Type B pancreatic cell (in vitro differentiated cells): ENCODE measurements around the gene TTC38. TPM values are rescaled to one million over a fixed set of nuclear protein-coding genes. Genes with fewer than 3 reads are reported as not detected.

Source experiments
- DNase-seq: peaks from one replicate; pipeline ENCODE4 v3.0.0; 2021; ENCODE audit warnings: mixed read lengths; ENCODE audit not compliant: unreplicated experiment; ENCODE audit errors: extremely low spot score
- H3K27ac Mint-ChIP-seq: 2 replicates; pipeline ENCODE4 v1.8.0; 2021; ENCODE audit warnings: mild to moderate bottlenecking, mixed read lengths
- H3K27me3 Mint-ChIP-seq: 2 replicates; pipeline ENCODE4 v1.8.0; 2021; ENCODE audit warnings: mixed read lengths
- H3K36me3 Mint-ChIP-seq: 2 replicates; pipeline ENCODE4 v1.8.0; 2021; ENCODE audit warnings: mixed read lengths
- H3K4me1 Mint-ChIP-seq: one replicate; pipeline ENCODE4 v1.8.0; 2021; ENCODE audit warnings: mixed read lengths; ENCODE audit not compliant: unreplicated experiment
- H3K4me3 Mint-ChIP-seq: 2 replicates; pipeline ENCODE4 v1.8.0; 2021; ENCODE audit warnings: mild to moderate bottlenecking, mixed read lengths
- H3K9me3 Mint-ChIP-seq: 2 replicates; pipeline ENCODE4 v1.8.0; 2021; ENCODE audit warnings: mixed read lengths
- CTCF ChIP-seq: fragments of 200-600 bp; sonication (generic); conservative IDR thresholded peaks from 2 replicates; pipeline ENCODE4 v1.5.0; 2021; ENCODE audit warnings: antibody characterized with exemption, mild to moderate bottlenecking
- long read RNA-seq: library from polyadenylated mRNA; unstranded; transcript quantifications from one replicate; pipeline ENCODE4 v2.0.0, GENCODE V29; 2020
- total RNA-seq: library from RNA; stranded (reverse); gene quantifications from 2 replicates; pipeline ENCODE4 v1.2.1, GENCODE V29; 2021; ENCODE audit warnings: low replicate concordance

The TTC38 gene
- 22.6 and 36.9 TPM in 2 replicates for total RNA-seq
- long read RNA-seq, transcript TTC38-201 (14 exons, 2,610 nt) = major isoform, 29 of 35 reads
- long read RNA-seq, partial matches to known transcripts = 1 of 35 reads
- long read RNA-seq, other reads (novel, unspliced or antisense) = 4 of 35 reads

DNA sequence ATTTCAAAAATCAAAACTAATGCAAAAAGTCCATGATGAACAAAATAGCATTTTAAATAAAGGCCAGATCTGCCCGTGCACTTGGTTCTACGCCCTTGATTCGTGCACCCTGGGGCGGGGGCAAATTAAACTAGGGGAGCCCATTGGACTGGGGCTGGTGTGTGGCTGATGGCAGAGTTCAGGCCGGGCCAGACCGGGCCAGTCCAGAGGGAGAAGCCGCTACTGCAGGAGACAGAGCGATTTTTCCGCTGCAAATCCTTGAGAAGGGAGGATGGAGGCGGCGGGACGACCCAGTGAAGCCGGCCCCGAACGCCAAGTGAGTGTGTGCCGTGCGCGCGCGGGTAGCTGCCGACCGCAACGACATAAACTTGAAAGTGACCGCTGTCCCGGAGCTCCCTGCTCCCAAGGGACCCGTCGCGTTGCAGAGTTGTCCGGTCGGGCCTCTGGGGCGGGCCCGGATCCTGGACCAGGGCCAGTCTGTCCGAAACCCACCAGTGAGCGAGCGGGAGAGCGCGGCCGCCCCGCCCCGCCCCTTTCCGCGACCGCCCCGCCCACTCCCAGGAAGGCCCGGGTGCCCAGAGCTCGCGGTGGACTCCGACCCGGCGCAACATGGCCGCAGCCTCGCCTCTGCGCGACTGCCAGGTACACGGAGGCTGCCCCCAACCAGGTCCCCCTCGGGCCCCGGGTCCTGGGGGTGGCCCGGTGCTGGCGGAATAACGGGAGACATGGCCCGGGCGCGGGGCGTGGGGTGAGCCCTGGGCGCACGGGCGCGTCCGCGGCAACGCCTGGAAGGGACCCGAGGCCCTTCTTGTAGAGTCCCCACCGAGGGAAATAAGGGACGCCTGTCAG lies at the start of gene TTC38:
Gene TTC38 (plus strand): TSS at position 578 of the 849 bp plus-strand sequence. CDS start 32 bp downstream, at position 610.
- peaks cover 14% of the 10 kb centered on the region for H3K4me1 Mint-ChIP-seq
- peak within 1 kb of the TSS; percentile 92 for H3K4me3 Mint-ChIP-seq
- H3K27ac Mint-ChIP-seq = peak within 1 kb of the TSS; percentile 74
- H3K9me3 Mint-ChIP-seq = peaks cover 4% of the 10 kb centered on the region
- H3K27me3 Mint-ChIP-seq = peaks cover 34% of the 10 kb centered on the region
- no peaks in the 10 kb centered on the region for H3K36me3 Mint-ChIP-seq
- peak; percentile 83 for DNase-seq
- no peak for TF ChIP-seq CTCF

GRCh38 chr22:46219636-46220035 lies 48.2 kb upstream of the TTC38 start:
- H3K27ac Mint-ChIP-seq = no peak overlapping the region
- peaks cover 22% of the 10 kb centered on the region for H3K36me3 Mint-ChIP-seq
- no peak for DNase-seq
- H3K27me3 Mint-ChIP-seq = no peaks in the 10 kb centered on the region
- TF ChIP-seq CTCF = no peak
- H3K4me1 Mint-ChIP-seq = peaks cover 3% of the 10 kb centered on the region
- H3K9me3 Mint-ChIP-seq = no peaks in the 10 kb centered on the region
- H3K4me3 Mint-ChIP-seq = no peak overlapping the region

DNA sequence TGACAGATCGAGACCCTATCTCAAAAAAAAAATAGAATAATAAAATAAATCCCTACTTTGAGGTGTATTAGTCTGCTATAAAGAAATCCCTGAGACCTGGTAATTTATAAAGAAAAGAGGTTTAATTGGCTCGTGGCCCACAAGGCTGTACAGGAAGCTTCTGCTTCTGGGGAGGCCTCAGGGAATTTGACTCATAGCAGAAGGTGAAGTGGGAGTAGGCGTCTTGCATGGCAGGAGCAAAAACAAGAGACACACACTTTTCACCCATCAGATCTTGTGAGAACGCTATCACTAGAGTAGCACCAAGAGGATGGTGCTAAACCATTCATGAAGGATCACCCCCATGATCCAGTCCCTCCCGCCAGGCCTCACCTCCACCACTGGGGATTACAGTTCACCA lies 46.9 kb upstream of the TTC38 start:
- DNase-seq = no peak
- Mint-ChIP-seq H3K4me1 (peaks cover 4% of the 10 kb centered on the region), H3K4me3 (no peak overlapping the region), H3K9me3 (no peaks in the 10 kb centered on the region), H3K27me3 (no peaks in the 10 kb centered on the region), H3K27ac (no peak overlapping the region), H3K36me3 (peaks cover 25% of the 10 kb centered on the region)
- TF ChIP-seq CTCF = no peak

DNA sequence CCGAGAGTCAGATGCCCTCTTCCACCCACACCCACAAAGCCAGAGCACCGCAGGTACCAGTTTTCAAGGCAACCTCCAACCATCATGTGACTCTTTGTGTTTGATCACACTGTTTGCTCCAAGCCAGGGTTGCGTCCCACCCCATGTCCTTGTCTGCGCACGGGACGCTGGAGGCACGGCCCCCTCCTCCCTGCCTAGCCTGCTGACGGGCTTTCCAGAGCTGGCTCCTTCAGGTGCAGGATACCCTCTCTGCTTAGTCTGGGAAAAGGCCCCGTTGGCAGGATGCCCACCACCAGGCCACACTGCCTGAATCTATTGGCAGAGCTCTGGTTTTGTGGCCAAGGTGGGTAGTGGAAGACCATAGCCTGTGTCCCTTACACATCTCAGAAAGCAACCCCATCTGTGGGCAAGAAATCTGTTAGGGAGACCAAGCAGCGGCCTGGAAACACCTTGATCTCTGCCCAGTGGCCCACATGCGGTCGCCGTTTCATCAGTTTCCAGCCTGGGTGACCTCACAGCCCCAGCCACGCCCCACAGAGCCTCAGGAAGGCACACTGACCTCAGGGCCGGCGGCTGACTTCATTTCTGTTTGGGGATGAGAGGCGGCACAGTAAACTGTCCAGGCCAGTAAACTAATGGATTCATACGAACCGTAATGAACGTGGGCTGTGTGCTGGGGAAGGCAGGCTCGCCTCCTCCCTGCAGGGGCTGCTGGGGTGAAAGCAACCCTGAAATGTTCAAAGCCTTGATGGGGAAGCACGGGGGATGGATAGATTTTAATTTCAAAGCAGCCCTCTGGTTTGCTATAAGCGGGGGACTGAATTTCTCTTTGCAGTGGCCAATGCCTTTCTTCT lies 43.5 kb upstream of the TTC38 start:
- Mint-ChIP-seq H3K36me3 (peaks cover 18% of the 10 kb centered on the region), H3K4me3 (no peak overlapping the region), H3K9me3 (no peaks in the 10 kb centered on the region), H3K27me3 (no peaks in the 10 kb centered on the region), H3K27ac (no peak overlapping the region), H3K4me1 (peaks cover 4% of the 10 kb centered on the region)
- TF ChIP-seq CTCF = no peak
- no peak for DNase-seq

GRCh38 chr22:46224898-46225290 lies 42.9 kb upstream of the TTC38 start:
- TF ChIP-seq CTCF = no peak
- no peak for DNase-seq
- no peaks in the 10 kb centered on the region for H3K27me3 Mint-ChIP-seq
- H3K36me3 Mint-ChIP-seq = peaks cover 14% of the 10 kb centered on the region
- H3K4me3 Mint-ChIP-seq = no peak overlapping the region
- H3K9me3 Mint-ChIP-seq = no peaks in the 10 kb centered on the region
- peaks cover 4% of the 10 kb centered on the region for H3K4me1 Mint-ChIP-seq
- H3K27ac Mint-ChIP-seq = no peak overlapping the region
